Fibroblast of lung (primary cell): ENCODE results near the gene NRIP1. TPM values are rescaled to one million over a fixed set of nuclear protein-coding genes. Genes with fewer than 3 reads are reported as not detected.

Source experiments
- DNase-seq, 2 donors: peaks; one replicate each; pipeline versions ENCODE4 v3.0.0 to v3.0.0-alpha.2; 2010; ENCODE audit warnings: low read depth in 2 of 2
- H2AFZ ChIP-seq: 2 replicates; pipeline ENCODE4 v1.5.1; 2012; ENCODE audit warnings: low read length, control low read depth, inconsistent platforms
- H3K27ac ChIP-seq: 2 replicates; pipeline ENCODE4 v1.5.1; 2011; ENCODE audit warnings: low read length, control low read depth; ENCODE audit not compliant: insufficient read depth
- H3K27me3 ChIP-seq: 2 replicates; pipeline ENCODE4 v1.5.1; 2011; ENCODE audit warnings: mild to moderate bottlenecking, low read length; ENCODE audit not compliant: control insufficient read depth, insufficient read depth
- H3K36me3 ChIP-seq: 2 replicates; pipeline ENCODE4 v1.5.1; 2011; ENCODE audit warnings: low read length; ENCODE audit not compliant: control insufficient read depth, insufficient read depth
- H3K4me1 ChIP-seq: 2 replicates; pipeline ENCODE4 v1.5.1; 2011; ENCODE audit warnings: low read length; ENCODE audit not compliant: control insufficient read depth, insufficient read depth; ENCODE audit errors: extremely low read depth
- H3K4me2 ChIP-seq: 2 replicates; pipeline ENCODE4 v1.5.1; 2011; ENCODE audit warnings: low read length, control low read depth; ENCODE audit not compliant: insufficient read depth; ENCODE audit errors: extremely low read depth
- H3K4me3 ChIP-seq, 4 experiments: fragments of 200-600 bp in 1 of 4; sonication (generic) in 1 of 4; replicated peaks in 1 of 4; 2 replicates each; pipeline ENCODE4 v1.5.1; 2011 to 2016; ENCODE audit warnings: low read length in 4 of 4, low read depth in 3 of 4, mild to moderate bottlenecking in 3 of 4, control low read depth in 2 of 4, inconsistent platforms in 1 of 4, mixed read lengths in 1 of 4; ENCODE audit not compliant: insufficient read depth in 1 of 4; ENCODE audit errors: control extremely low read depth in 1 of 4
- H3K79me2 ChIP-seq: 2 replicates; pipeline ENCODE4 v1.5.1; 2012; ENCODE audit warnings: mild to moderate bottlenecking, low read length, inconsistent platforms; ENCODE audit not compliant: control insufficient read depth, insufficient read depth
- H3K9ac ChIP-seq: 2 replicates; pipeline ENCODE4 v1.5.1; 2011; ENCODE audit warnings: mild to moderate bottlenecking, low read length, control low read depth; ENCODE audit not compliant: insufficient read depth
- H3K9me3 ChIP-seq: 2 replicates; pipeline ENCODE4 v1.5.1; 2012; ENCODE audit warnings: low read depth, low read length; ENCODE audit not compliant: control insufficient read depth, insufficient read depth
- H4K20me1 ChIP-seq: 2 replicates; pipeline ENCODE4 v1.5.1; 2011; ENCODE audit warnings: low read length; ENCODE audit not compliant: control insufficient read depth, insufficient read depth; ENCODE audit errors: extremely low read depth
- EZH2 ChIP-seq: IDR thresholded peaks from 2 replicates; pipeline ENCODE4 v1.5.1; 2012; ENCODE audit warnings: low read length, control low read depth, mild to moderate bottlenecking; ENCODE audit errors: missing control alignments
- polyA plus RNA-seq, 2 donors: library from polyadenylated mRNA; depleted of rRNA in 1 of 2; stranded (reverse) in 1 of 2; unstranded in 1 of 2; fragments of >200 nt; gene quantifications; 2 replicates each; pipeline ENCODE4 v1.2.1, GENCODE V29; 2011 to 2012; ENCODE audit warnings: missing spikeins in 1 of 2
- total RNA-seq: library from RNA; depleted of rRNA; stranded (reverse); fragments of >200 nt; gene quantifications from 2 replicates; pipeline ENCODE4 v1.2.1, GENCODE V29; 2014
- TF ChIP-seq, protein P1 (sequence below), 2 donors: IDR thresholded peaks in 1 of 2; conservative IDR thresholded peaks in 1 of 2; 1 replicate in 1 of 2; 2 replicates in 1 of 2; pipeline ENCODE4 v1.5.1; 2011 to 2012; ENCODE audit warnings: low read length in 2 of 2, control low read depth in 1 of 2, inconsistent platforms in 1 of 2, low read depth in 1 of 2, mild to moderate bottlenecking in 1 of 2

NRIP1 gene
- total and polyA plus RNA-seq, 2 donors (not counting 1 experiment from before 2014, with no cell fraction given): 17.8 to 24.8 TPM

DNA sequence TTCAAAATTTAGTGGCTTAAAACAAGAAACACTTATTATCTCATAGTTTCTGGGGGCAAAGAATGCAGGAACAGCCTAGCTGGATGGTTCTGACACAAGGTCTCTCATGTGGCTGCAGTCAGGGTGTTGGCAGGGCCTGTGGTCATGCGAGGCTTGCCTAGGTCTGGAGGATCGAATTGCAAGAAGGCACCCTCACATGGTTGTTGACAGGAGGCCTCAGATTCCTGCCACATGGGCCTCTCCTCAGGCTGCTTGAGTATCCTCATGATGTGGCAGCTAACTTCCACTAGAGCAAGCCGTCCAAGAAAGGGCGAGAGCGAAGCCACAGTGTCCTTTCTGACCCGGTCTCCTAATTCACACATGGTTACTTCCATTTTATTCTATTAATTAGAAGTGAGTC is 6.2 kb upstream of the NRIP1 start:
- Histone ChIP-seq H3K4me1 (peaks cover 2% of the 10 kb centered on the region), H3K9ac (no peak overlapping the region)

DNA sequence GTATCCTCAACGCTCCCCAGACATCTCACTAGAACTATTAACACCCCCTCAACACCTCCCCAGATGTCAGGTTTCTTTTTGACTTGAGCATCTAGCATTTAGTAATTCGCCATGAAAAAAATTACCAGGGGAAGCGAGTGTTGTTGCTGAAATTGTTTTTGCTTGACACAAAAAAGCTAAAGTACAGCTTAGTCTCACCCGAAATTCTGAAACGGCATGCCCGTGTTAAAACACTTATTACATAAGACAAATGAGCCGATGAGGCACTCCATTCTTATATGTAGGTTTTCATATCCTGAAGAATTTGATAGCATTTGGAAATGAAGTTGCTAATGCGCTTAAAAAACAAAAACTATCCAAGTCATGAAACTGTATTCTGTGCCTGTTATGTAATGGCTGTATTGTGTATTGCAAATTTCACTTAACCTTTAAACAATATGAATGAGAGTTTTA is 1.3 kb upstream of the NRIP1 start:
- H3K9ac ChIP-seq: peak overlapping the region; percentile 38
- peak overlapping the region; percentile 27 for H3K27ac ChIP-seq
- no peaks in the 10 kb centered on the region for H3K9me3 ChIP-seq
- H3K4me1 ChIP-seq: peaks cover 2% of the 10 kb centered on the region
- H2AFZ ChIP-seq: peak overlapping the region; percentile 73
- TF ChIP-seq, protein P1, sequence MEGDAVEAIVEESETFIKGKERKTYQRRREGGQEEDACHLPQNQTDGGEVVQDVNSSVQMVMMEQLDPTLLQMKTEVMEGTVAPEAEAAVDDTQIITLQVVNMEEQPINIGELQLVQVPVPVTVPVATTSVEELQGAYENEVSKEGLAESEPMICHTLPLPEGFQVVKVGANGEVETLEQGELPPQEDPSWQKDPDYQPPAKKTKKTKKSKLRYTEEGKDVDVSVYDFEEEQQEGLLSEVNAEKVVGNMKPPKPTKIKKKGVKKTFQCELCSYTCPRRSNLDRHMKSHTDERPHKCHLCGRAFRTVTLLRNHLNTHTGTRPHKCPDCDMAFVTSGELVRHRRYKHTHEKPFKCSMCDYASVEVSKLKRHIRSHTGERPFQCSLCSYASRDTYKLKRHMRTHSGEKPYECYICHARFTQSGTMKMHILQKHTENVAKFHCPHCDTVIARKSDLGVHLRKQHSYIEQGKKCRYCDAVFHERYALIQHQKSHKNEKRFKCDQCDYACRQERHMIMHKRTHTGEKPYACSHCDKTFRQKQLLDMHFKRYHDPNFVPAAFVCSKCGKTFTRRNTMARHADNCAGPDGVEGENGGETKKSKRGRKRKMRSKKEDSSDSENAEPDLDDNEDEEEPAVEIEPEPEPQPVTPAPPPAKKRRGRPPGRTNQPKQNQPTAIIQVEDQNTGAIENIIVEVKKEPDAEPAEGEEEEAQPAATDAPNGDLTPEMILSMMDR (conservative IDR thresholded peaks at IDR 0.05 in 1 of 2, IDR thresholded peaks at IDR 0.05 in 1 of 2; ENCODE audit: low read depth in 1 of 2, low read length in 2 of 2): no peak
- no peak for TF ChIP-seq EZH2
- no peaks in the 10 kb centered on the region for H3K27me3 ChIP-seq
- H3K4me2 ChIP-seq: peak overlapping the region; percentile 96
- H4K20me1 ChIP-seq: no peaks in the 10 kb centered on the region
- H3K4me3 ChIP-seq: peak overlapping the region; percentile 67 to 86 (median 80)
- DNase-seq: peak in 1 of 2 donors; percentile 30
- H3K79me2 ChIP-seq: peaks cover 32% of the 10 kb centered on the region
- H3K36me3 ChIP-seq: no peaks in the 10 kb centered on the region

More for the DNA sequence above, 6.2 kb upstream of the NRIP1 start:
- H3K27ac ChIP-seq: no peak overlapping the region
- H3K4me2 ChIP-seq: no peak overlapping the region
- no peak overlapping the region for H2AFZ ChIP-seq
- H3K36me3 ChIP-seq: no peaks in the 10 kb centered on the region
- no peaks in the 10 kb centered on the region for H3K79me2 ChIP-seq
- no peak for TF ChIP-seq EZH2
- TF ChIP-seq, protein P1 (conservative IDR thresholded peaks at IDR 0.05 in 1 of 2, IDR thresholded peaks at IDR 0.05 in 1 of 2; ENCODE audit: low read depth in 1 of 2, low read length in 2 of 2): no peak
- DNase-seq: no peak
- no peaks in the 10 kb centered on the region for H4K20me1 ChIP-seq
- no peak overlapping the region for H3K4me3 ChIP-seq
- H3K9me3 ChIP-seq: no peaks in the 10 kb centered on the region
- no peaks in the 10 kb centered on the region for H3K27me3 ChIP-seq

DNA sequence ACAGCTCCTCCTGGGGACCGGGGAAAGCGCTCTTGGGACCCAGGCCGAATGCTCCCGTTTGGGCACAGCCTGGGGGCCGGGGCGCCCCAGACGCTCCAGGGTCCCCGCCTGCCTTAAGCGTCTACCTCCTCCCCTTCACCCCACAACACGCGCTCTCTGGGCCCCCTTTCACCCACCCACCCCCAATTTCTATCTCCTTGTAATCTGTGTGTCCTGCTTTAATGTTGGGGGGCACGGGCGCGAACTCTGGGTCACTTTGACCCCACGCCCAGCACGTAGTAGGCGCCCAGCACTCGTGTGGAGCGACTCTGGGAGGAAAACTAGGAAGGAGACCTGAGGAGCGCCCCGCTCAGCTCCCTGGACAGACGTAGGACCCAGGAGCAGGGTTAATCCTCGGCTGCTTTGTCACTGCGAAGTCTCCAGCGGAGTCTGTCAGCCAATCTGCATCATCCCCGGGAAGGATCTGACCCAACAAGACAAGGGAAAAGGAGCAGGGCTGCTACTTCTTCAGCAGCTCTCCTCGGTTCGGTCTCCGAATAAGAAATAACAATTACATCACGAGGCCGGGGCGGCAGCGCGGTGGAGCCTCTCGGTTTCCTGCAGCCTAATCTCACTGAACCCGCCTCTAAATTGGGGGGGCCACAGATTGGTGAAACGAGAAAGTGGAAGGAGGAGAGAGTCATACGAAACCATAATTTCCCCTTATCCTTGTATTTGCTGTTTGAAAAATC is 757 bp upstream of the NRIP1 start:
- Histone ChIP-seq H3K27ac (peak overlapping the region; percentile 27), H3K9me3 (no peaks in the 10 kb centered on the region)

More for the DNA sequence above, 757 bp upstream of the NRIP1 start:
- Histone ChIP-seq H3K4me1 (peaks cover 2% of the 10 kb centered on the region), H3K4me3 (peak overlapping the region; percentile 67 to 86 (median 80)), H3K36me3 (no peaks in the 10 kb centered on the region), H3K27me3 (no peaks in the 10 kb centered on the region), H2AFZ (peak overlapping the region; percentile 73), H3K4me2 (peak overlapping the region; percentile 96), H4K20me1 (no peaks in the 10 kb centered on the region), H3K9ac (peak overlapping the region; percentile 79), H3K79me2 (peaks cover 38% of the 10 kb centered on the region)
- TF ChIP-seq EZH2: no peak
- TF ChIP-seq, protein P1 (conservative IDR thresholded peaks at IDR 0.05 in 1 of 2, IDR thresholded peaks at IDR 0.05 in 1 of 2; ENCODE audit: low read depth in 1 of 2, low read length in 2 of 2): no peak
- peak; percentile 86 to 89 for DNase-seq
